Measurements from ENCODE around the gene EYS. TPM values are rescaled to one million over a fixed set of nuclear protein-coding genes. Genes with fewer than 3 reads are reported as not detected.

EYS gene
- total and polyA plus RNA-seq, 2 of the 13 experiments (the other 11 are each of a cell fraction or from before 2014, with no cell fraction given): 0.04 to 0.07 TPM

DNA sequence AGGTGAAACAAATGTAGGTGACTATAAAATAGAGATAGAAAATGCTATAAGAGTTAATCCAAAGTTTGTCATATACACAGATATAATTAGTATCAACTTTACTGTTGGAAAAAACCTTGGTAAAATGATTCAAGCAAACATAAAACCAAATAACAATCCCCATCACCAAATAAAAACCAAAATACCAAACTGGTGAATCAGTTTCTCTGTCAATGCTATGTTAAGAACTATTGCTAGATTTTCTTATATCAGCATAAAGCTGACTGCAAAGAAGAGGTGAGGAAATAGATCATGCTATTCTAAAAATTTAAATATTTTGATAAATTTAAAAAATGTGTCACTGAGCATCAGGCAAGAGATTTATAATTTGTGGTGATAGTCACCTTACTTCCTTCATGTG, 1413.0 kb downstream of the EYS start:
- Histone ChIP-seq H4K20me1 (ENCODE audit: insufficient read depth, low read length) (no peaks in the 10 kb centered on the region), H3K79me2 (ENCODE audit: insufficient read depth, low read length) (no peaks in the 10 kb centered on the region), H3K27ac (ENCODE audit: extremely low read length, insufficient read depth, low read length) (no peak overlapping the region), H3K4me1 (ENCODE audit: insufficient read depth, low read length) (no peaks in the 10 kb centered on the region), H3K4me2 (ENCODE audit: low read depth, low read length) (no peak overlapping the region), H3K9me3 (ENCODE audit: low read length) (peaks cover 17% of the 10 kb centered on the region), H3K36me3 (replicated peaks in 1 of 2; ENCODE audit: control insufficient read depth in 1 of 2, insufficient read depth in 2 of 2, low read length in 2 of 2) (no peaks in the 10 kb centered on the region), H2AFZ (ENCODE audit: low read length) (no peak overlapping the region), H3K27me3 (ENCODE audit: control insufficient read depth in 1 of 2, insufficient read depth in 2 of 2, low read length in 2 of 2) (no peaks in the 10 kb centered on the region), H3K4me3 (replicated peaks in 1 of 3; ENCODE audit: insufficient read depth in 1 of 3, low read depth in 2 of 3, low read length in 3 of 3) (no peak overlapping the region), H3K9ac (ENCODE audit: insufficient read depth, low read depth, low read length) (no peak overlapping the region)
- BruUV-seq (replicated peaks): no TSS peak
- FAIRE-seq (no peak), DNase-seq (ENCODE audit: low spot score) (no peak), ATAC-seq (no peak)
- TF ChIP-seq, protein P1, sequence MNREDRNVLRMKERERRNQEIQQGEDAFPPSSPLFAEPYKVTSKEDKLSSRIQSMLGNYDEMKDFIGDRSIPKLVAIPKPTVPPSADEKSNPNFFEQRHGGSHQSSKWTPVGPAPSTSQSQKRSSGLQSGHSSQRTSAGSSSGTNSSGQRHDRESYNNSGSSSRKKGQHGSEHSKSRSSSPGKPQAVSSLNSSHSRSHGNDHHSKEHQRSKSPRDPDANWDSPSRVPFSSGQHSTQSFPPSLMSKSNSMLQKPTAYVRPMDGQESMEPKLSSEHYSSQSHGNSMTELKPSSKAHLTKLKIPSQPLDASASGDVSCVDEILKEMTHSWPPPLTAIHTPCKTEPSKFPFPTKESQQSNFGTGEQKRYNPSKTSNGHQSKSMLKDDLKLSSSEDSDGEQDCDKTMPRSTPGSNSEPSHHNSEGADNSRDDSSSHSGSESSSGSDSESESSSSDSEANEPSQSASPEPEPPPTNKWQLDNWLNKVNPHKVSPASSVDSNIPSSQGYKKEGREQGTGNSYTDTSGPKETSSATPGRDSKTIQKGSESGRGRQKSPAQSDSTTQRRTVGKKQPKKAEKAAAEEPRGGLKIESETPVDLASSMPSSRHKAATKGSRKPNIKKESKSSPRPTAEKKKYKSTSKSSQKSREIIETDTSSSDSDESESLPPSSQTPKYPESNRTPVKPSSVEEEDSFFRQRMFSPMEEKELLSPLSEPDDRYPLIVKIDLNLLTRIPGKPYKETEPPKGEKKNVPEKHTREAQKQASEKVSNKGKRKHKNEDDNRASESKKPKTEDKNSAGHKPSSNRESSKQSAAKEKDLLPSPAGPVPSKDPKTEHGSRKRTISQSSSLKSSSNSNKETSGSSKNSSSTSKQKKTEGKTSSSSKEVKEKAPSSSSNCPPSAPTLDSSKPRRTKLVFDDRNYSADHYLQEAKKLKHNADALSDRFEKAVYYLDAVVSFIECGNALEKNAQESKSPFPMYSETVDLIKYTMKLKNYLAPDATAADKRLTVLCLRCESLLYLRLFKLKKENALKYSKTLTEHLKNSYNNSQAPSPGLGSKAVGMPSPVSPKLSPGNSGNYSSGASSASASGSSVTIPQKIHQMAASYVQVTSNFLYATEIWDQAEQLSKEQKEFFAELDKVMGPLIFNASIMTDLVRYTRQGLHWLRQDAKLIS (CRISPR knock-in tag; IDR thresholded peaks at IDR 0.05): no peak
- TF ChIP-seq, protein P2, sequence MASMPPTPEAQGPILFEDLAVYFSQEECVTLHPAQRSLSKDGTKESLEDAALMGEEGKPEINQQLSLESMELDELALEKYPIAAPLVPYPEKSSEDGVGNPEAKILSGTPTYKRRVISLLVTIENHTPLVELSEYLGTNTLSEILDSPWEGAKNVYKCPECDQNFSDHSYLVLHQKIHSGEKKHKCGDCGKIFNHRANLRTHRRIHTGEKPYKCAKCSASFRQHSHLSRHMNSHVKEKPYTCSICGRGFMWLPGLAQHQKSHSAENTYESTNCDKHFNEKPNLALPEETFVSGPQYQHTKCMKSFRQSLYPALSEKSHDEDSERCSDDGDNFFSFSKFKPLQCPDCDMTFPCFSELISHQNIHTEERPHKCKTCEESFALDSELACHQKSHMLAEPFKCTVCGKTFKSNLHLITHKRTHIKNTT (CRISPR knock-in tag; IDR thresholded peaks at IDR 0.05): no peak
- TF ChIP-seq RFX5 (IDR thresholded peaks at IDR 0.05; ENCODE audit: low read depth, low read length) (no peak), FOXA3 (CRISPR knock-in tag; IDR thresholded peaks at IDR 0.05) (no peak), ZNF224 (CRISPR knock-in tag; IDR thresholded peaks at IDR 0.05) (no peak), HNRNPL (IDR thresholded peaks at IDR 0.05; ENCODE audit: low read depth, low read length) (no peak), TCF7L2 (IDR thresholded peaks at IDR 0.05; ENCODE audit: low read depth, low read length) (no peak), ZNF558 (CRISPR knock-in tag; IDR thresholded peaks at IDR 0.05; ENCODE audit: borderline replicate concordance) (no peak), GLI4 (CRISPR knock-in tag; IDR thresholded peaks at IDR 0.05; ENCODE audit: borderline replicate concordance) (no peak), RORA (CRISPR knock-in tag; IDR thresholded peaks at IDR 0.05) (no peak), JARID2 (CRISPR knock-in tag; IDR thresholded peaks at IDR 0.05; ENCODE audit: insufficient replicate concordance) (no peak), MTA3 (CRISPR knock-in tag; IDR thresholded peaks at IDR 0.05) (no peak)
- TF ChIP-seq, protein P3, sequence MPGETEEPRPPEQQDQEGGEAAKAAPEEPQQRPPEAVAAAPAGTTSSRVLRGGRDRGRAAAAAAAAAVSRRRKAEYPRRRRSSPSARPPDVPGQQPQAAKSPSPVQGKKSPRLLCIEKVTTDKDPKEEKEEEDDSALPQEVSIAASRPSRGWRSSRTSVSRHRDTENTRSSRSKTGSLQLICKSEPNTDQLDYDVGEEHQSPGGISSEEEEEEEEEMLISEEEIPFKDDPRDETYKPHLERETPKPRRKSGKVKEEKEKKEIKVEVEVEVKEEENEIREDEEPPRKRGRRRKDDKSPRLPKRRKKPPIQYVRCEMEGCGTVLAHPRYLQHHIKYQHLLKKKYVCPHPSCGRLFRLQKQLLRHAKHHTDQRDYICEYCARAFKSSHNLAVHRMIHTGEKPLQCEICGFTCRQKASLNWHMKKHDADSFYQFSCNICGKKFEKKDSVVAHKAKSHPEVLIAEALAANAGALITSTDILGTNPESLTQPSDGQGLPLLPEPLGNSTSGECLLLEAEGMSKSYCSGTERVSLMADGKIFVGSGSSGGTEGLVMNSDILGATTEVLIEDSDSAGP (CRISPR knock-in tag; IDR thresholded peaks at IDR 0.05; ENCODE audit: borderline replicate concordance): no peak
- TF ChIP-seq, protein P4, sequence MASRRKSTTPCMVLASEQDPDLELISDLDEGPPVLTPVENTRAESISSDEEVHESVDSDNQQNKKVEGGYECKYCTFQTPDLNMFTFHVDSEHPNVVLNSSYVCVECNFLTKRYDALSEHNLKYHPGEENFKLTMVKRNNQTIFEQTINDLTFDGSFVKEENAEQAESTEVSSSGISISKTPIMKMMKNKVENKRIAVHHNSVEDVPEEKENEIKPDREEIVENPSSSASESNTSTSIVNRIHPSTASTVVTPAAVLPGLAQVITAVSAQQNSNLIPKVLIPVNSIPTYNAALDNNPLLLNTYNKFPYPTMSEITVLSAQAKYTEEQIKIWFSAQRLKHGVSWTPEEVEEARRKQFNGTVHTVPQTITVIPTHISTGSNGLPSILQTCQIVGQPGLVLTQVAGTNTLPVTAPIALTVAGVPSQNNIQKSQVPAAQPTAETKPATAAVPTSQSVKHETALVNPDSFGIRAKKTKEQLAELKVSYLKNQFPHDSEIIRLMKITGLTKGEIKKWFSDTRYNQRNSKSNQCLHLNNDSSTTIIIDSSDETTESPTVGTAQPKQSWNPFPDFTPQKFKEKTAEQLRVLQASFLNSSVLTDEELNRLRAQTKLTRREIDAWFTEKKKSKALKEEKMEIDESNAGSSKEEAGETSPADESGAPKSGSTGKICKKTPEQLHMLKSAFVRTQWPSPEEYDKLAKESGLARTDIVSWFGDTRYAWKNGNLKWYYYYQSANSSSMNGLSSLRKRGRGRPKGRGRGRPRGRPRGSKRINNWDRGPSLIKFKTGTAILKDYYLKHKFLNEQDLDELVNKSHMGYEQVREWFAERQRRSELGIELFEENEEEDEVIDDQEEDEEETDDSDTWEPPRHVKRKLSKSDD (CRISPR knock-in tag; IDR thresholded peaks at IDR 0.05; ENCODE audit: low read depth): no peak
- POLR2A ChIA-PET: no interaction called here
- in situ Hi-C loops (cut with HindIII; ENCODE audit: extremely low pct_ligation_motif_present, low pct_unique_long_range_greater_than_20kb) (no loop called here), intact Hi-C loops (cut with micrococcal nuclease; ENCODE audit: unreplicated experiment) (loop anchor here (5.0 kb wide), 1 partner anchor 1297 kb away; no protein-coding TSS in a partner anchor)
- CTCF ChIA-PET (ENCODE audit: low intra/inter-chr PET ratio, low total read pairs): no interaction called here

Measured in HepG2 (cell line).